MCF 10A (cell line): ENCODE data around the gene RASGRP4. TPM values are rescaled to one million over a fixed set of nuclear protein-coding genes. Genes with fewer than 3 reads are reported as not detected.
A peak's percentile ranks its signal among the peaks of the same experiment; 100 is the strongest.
"Not testable (repeated sequence)": the region's sequence is repeated elsewhere in the genome, so short reads cannot be mapped to it uniquely, and the experiment has no call there.

Experiments used
- BruUV-seq: library from RNA; stranded (reverse); fragments of 400-500 nt; replicated peaks from 2 replicates; lab custom pipeline; 2021; lab: Mats Ljungman, UMichigan
- CTCF ChIA-PET: fragments of 300-600 bp; sonication (Branson Sonifier 250); formaldehyde crosslinking; extraction: SDS; loops from one replicate; lab custom pipeline; 2021; ENCODE audit warnings: antibody characterized with exemption, inconsistent platforms; lab: Yijun Ruan, JAX
- POLR2A ChIA-PET: fragments of 300-600, 350-650 bp; sonication (Branson Sonifier 250); formaldehyde crosslinking; extraction: SDS; loops from one replicate; lab custom pipeline; 2020; ENCODE audit warnings: antibody characterized with exemption, inconsistent platforms; lab: Yijun Ruan, JAX
- DNase-seq: peaks from one replicate; pipeline ENCODE4 v3.0.0-alpha.2; 2018; ENCODE audit not compliant: unreplicated experiment
- H3K27ac Mint-ChIP-seq: one replicate; pipeline ENCODE4 v1.8.0; 2022; ENCODE audit warnings: mild to moderate bottlenecking, low read depth, mixed read lengths; ENCODE audit not compliant: unreplicated experiment
- H3K27me3 Mint-ChIP-seq: one replicate; pipeline ENCODE4 v1.8.0; 2022; ENCODE audit warnings: mixed read lengths; ENCODE audit not compliant: insufficient read depth, unreplicated experiment
- H3K36me3 Mint-ChIP-seq: one replicate; pipeline ENCODE4 v1.8.0; 2022; ENCODE audit warnings: mild to moderate bottlenecking, moderate library complexity, mixed read lengths; ENCODE audit not compliant: insufficient read depth, unreplicated experiment
- H3K4me1 Mint-ChIP-seq: one replicate; pipeline ENCODE4 v1.8.0; 2022; ENCODE audit warnings: mixed read lengths; ENCODE audit not compliant: insufficient read depth, unreplicated experiment
- H3K4me3 Mint-ChIP-seq: one replicate; pipeline ENCODE4 v1.8.0; 2022; ENCODE audit warnings: mild to moderate bottlenecking, moderate library complexity, mixed read lengths; ENCODE audit not compliant: unreplicated experiment
- H3K9me3 Mint-ChIP-seq: one replicate; pipeline ENCODE4 v1.8.0; 2022; ENCODE audit warnings: mixed read lengths; ENCODE audit not compliant: unreplicated experiment
- intact Hi-C: fragments of 100-400 bp; cut with micrococcal nuclease; formaldehyde crosslinking; loops from 2 replicates; pipeline ENCODE4 v1.14.1; 2022
- total RNA-seq: library from RNA; stranded (reverse); gene quantifications from 2 replicates; pipeline ENCODE4 v1.2.3, GENCODE V29; 2022
- TF ChIP-seq, protein P1 (sequence below): fragments of 200-600 bp; IDR thresholded peaks from one replicate; pipeline ENCODE4 v1.8.0; 2022; ENCODE audit warnings: antibody characterized with exemption, mild to moderate bottlenecking; ENCODE audit not compliant: unreplicated experiment

Gene RASGRP4
- total RNA-seq, 1 experiment from 2014 or later, result not detected

DNA sequence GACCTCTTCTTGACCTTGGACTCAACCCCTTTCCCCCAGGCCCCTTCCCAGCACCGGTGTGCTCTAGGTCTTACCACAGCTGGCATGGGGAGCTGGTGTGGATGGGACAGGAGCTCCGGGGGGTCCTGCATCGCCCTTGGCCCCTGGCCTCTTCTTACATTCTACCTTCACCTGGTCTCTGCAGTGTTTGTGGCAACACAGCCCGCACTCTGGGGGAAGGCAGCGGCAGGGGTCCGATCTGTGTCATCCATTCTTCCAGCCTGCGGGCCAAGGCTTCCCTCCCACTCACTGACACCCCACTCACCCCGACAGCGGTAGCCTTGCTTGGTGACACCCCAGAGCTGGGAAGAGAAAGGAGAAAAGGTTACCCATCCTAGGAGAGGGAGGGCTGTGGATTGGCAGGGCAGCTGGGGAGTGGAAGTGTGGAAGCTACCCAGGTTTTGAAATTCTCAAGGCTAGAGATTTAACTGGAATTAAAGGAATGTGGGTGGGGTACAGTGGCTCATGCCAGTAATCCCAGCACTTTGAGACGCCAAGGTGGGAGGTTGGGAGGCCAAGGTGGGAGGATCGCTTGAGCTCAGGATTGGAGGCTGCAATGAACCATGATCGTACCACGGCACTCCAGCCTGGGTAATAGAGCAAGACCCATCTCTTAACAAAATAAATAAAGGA lies 14.8 kb downstream of the RASGRP4 start:
- Mint-ChIP-seq H3K4me3 (no peak overlapping the region), H3K36me3 (peaks cover 15% of the 10 kb centered on the region), H3K27ac (no peak overlapping the region), H3K4me1 (peaks cover 10% of the 10 kb centered on the region), H3K9me3 (no peaks in the 10 kb centered on the region), H3K27me3 (no peaks in the 10 kb centered on the region)
- TF ChIP-seq, protein P1, sequence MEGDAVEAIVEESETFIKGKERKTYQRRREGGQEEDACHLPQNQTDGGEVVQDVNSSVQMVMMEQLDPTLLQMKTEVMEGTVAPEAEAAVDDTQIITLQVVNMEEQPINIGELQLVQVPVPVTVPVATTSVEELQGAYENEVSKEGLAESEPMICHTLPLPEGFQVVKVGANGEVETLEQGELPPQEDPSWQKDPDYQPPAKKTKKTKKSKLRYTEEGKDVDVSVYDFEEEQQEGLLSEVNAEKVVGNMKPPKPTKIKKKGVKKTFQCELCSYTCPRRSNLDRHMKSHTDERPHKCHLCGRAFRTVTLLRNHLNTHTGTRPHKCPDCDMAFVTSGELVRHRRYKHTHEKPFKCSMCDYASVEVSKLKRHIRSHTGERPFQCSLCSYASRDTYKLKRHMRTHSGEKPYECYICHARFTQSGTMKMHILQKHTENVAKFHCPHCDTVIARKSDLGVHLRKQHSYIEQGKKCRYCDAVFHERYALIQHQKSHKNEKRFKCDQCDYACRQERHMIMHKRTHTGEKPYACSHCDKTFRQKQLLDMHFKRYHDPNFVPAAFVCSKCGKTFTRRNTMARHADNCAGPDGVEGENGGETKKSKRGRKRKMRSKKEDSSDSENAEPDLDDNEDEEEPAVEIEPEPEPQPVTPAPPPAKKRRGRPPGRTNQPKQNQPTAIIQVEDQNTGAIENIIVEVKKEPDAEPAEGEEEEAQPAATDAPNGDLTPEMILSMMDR, result no peak
- ChIA-PET CTCF (no interaction called here), POLR2A (no interaction called here)
- no peak for DNase-seq
- intact Hi-C loops, result no loop called here
- BruUV-seq, result no TSS peak

DNA sequence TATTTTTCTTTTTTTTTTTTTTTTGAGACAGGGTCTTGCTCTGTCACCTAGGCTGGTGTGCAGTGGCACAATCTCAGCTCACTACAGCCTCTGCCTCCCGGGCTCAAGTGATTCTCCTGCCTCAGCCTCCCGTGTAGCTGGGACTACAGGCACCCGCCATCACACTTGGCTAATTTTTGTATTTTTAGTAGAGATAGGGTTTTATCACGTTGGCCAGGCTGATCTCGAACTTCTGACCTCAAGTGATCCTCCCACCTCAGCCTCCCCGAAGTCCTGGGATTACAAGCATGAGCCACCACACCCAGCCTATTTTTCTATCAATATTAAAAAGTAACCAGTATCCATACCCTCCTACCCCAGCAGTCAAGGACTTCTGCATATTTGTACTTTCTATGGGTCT lies 15.6 kb downstream of the RASGRP4 start:
- H3K4me3 Mint-ChIP-seq, POLR2A ChIA-PET, intact Hi-C loops, BruUV-seq, DNase-seq, H3K9me3 Mint-ChIP-seq, H3K27ac Mint-ChIP-seq, H3K27me3 Mint-ChIP-seq, CTCF ChIA-PET, H3K4me1 Mint-ChIP-seq: not testable (repeated sequence)
- H3K36me3 Mint-ChIP-seq, result peaks cover 15% of the 10 kb centered on the region

DNA sequence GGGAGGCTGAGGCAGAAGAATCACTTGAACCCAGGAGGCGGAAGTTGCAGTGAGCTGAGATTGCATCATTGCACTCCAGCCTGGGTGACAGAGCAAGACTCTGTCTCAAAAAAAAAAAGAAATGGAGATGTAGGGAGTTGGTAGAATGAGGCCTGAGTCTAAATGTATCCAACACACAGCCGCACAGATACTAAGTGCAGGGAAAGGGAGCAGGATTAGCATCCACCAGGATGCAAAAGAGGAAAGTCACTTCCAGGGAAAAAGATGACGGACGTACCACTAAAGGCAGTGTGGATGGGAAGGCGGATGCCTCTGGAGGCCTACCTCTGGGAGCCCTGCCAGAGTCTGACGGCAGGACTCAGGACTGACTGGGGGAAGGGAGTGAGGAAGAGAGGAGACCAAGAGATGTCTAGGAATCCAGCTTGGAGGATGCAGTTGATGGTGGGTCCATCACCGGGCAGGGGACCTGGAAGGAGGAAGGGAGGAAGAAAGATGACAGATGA lies 16.3 kb downstream of the RASGRP4 start:
- Mint-ChIP-seq H3K27ac (no peak overlapping the region), H3K27me3 (no peaks in the 10 kb centered on the region), H3K36me3 (peaks cover 15% of the 10 kb centered on the region), H3K4me3 (no peak overlapping the region), H3K9me3 (no peaks in the 10 kb centered on the region), H3K4me1 (peaks cover 10% of the 10 kb centered on the region)
- TF ChIP-seq, protein P1, result no peak
- no TSS peak for BruUV-seq
- DNase-seq, result peak; percentile 32
- CTCF ChIA-PET, result interaction anchor here (0.6 to 0.8 kb wide), 2 partner anchors 320 to 476 kb away, joined by 3 read pairs; no protein-coding TSS in a partner anchor
- intact Hi-C loops, result loop anchor here (10.0 kb wide), 1 partner anchor 165 kb away; no protein-coding TSS in a partner anchor
- POLR2A ChIA-PET, result no interaction called here

DNA sequence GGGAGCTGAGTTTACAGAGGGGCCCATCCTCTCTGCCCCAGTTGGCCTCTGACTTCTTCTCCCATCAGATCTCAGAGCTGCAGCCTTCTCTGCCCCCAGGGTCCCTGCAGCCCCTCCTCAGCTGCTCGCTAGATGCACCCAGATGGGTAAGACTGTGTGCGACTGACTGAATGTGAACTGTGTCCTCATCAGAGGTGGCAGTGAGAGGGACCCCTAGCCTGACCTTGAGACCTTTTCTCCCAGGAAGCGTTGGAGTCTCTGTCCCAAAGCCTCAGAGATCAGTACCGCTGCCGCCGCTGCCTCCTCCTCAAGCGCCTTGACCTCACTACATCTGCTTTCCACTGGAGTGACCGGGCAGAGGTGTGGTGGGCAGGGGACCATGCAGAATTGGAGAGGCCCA lies 20.7 kb downstream of the RASGRP4 start:
- TF ChIP-seq, protein P1, result no peak
- ChIA-PET CTCF (interaction anchor here (0.6 to 1.3 kb wide), 4 partner anchors 9 to 528 kb away, joined by 3 read pairs; no protein-coding TSS in a partner anchor), POLR2A (interaction anchor here (0.6 kb wide), 1 partner anchor 1998 kb away, joined by 3 read pairs; no protein-coding TSS in a partner anchor)
- Mint-ChIP-seq H3K27me3 (no peaks in the 10 kb centered on the region), H3K4me3 (no peak overlapping the region), H3K4me1 (no peaks in the 10 kb centered on the region), H3K9me3 (no peaks in the 10 kb centered on the region), H3K36me3 (peaks cover 15% of the 10 kb centered on the region), H3K27ac (no peak overlapping the region)
- intact Hi-C loops, result loop anchor here (10.0 kb wide), 1 partner anchor 160 kb away; no protein-coding TSS in a partner anchor
- no peak for DNase-seq
- no TSS peak for BruUV-seq
